Activated naive CD4-positive, alpha-beta T cell treated with anti-CD3 and anti-CD28 coated beads, Interleukin-2, amount 50 U/mL, for 72 hours (primary cell): Measurements from ENCODE around the gene GPC6. TPM values are rescaled to one million over a fixed set of nuclear protein-coding genes. Genes with fewer than 3 reads are reported as not detected.
A peak's percentile ranks its signal among the peaks of the same experiment; 100 is the strongest.
"Not testable (repeated sequence)": the region's sequence is repeated elsewhere in the genome, so short reads cannot be mapped to it uniquely, and the experiment has no call there.

Experiments used
- ATAC-seq, 2 donors: fragments of 150-1000 bp; cut with Tn5 transposase; 2 replicates each; pipeline ENCODE4 v1.10.0; 2021; ENCODE audit warnings: mild to moderate bottlenecking in 2 of 2, moderate library complexity in 2 of 2
- DNase-seq, 2 donors: peaks; one replicate each; pipeline ENCODE4 v3.0.0; 2021 to 2022; ENCODE audit warnings: low spot score in 2 of 2
- H3K27ac Mint-ChIP-seq, 2 donors: one replicate each; pipeline ENCODE4 v1.8.0; 2022; ENCODE audit warnings: mild to moderate bottlenecking in 2 of 2, mixed read lengths in 2 of 2
- H3K36me3 Mint-ChIP-seq, 2 donors: one replicate each; pipeline ENCODE4 v1.8.0; 2022; ENCODE audit warnings: mixed read lengths in 2 of 2
- H3K9me3 Mint-ChIP-seq, 2 donors: one replicate each; pipeline ENCODE4 v1.8.0; 2022; ENCODE audit warnings: mixed read lengths in 2 of 2
- total RNA-seq, 2 donors: library from RNA; stranded (reverse); gene quantifications; one replicate each; pipeline ENCODE4 v1.2.3, GENCODE V29; 2022

Gene GPC6
- total RNA-seq, 2 donors from 2014 or later, result not detected

DNA sequence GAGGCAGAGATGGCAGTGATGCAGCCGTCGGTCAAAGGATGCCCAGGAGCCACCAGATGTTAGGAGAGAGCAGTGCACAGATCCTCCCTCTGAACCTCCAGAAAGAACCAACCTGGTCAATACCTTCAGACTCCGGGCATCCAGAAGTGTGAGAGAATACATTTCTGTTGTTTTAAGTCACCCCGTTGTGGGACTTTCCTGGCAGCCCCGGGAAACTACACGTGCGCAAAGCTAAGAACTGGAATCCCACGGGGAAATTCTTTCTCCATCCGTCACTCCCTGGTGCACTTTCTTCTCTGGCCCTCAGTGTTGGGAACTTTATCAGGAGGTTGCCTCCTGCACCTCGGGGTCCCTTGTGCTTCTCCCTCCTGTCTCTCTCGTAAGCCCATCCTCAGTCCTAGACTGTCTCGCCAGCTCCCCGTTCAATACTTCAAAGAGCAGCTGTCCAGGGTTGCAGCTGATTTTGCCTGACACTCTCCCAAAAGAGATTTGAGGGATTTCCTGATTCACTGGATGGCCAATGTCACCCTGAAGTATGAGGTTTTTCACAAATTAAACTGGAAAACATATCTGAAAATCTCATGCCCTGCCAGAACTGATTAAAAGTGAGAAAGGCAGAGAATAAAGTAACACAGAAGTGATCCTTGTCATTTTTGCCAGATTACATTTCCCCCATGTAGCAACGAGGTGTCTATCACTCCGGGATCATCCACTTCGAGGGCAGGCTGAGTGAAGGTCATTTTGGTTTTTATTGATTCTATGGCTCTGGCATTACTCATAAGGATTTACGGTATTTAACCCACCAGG is 1116.0 kb downstream of the GPC6 start:
- ATAC-seq, result no peak
- no peak overlapping the region for H3K27ac Mint-ChIP-seq
- no peak for DNase-seq
- H3K36me3 Mint-ChIP-seq, result no peaks in the 10 kb centered on the region
- H3K9me3 Mint-ChIP-seq, result no peaks in the 10 kb centered on the region

DNA sequence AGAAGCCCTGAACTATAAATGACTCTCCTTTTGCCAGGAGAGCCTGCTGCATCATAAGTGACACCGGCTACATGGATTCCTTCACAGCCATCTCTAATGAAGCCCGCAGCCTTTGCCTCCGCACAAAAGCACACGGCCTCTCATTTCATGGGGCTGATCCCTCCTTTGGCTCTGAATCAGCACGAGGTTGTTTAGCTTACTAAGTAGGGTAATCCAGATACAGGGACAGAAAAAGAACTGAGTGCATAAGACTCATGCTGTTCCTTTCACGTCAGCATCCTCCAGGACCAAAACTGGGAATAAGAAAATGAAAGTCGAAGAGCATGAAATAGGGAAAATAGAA is 1116.6 kb downstream of the GPC6 start:
- no peaks in the 10 kb centered on the region for H3K9me3 Mint-ChIP-seq
- H3K27ac Mint-ChIP-seq, result no peak overlapping the region
- ATAC-seq (no peak), DNase-seq (no peak)
- no peaks in the 10 kb centered on the region for H3K36me3 Mint-ChIP-seq

DNA sequence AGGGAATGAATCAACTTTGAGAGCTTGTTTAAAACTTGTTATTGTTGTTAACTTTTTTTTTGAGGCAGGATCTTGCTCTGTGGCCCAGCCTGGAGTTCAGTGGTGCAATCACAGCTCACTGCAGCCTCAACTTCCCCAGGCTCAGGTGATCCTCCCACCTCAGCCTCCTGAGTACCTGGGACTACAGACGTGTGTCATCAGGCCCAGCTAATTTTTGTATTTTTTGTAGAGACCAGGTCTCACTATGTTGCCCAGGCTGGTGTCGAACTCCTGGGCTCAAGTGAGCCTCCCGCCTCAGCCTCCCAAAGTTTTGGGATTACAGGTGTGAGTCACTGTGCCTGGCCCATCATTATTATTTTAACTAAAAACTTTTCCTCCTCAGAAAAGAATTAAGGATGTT is 1117.1 kb downstream of the GPC6 start:
- not testable (repeated sequence) for DNase-seq, H3K36me3 Mint-ChIP-seq, H3K9me3 Mint-ChIP-seq, H3K27ac Mint-ChIP-seq, ATAC-seq

DNA sequence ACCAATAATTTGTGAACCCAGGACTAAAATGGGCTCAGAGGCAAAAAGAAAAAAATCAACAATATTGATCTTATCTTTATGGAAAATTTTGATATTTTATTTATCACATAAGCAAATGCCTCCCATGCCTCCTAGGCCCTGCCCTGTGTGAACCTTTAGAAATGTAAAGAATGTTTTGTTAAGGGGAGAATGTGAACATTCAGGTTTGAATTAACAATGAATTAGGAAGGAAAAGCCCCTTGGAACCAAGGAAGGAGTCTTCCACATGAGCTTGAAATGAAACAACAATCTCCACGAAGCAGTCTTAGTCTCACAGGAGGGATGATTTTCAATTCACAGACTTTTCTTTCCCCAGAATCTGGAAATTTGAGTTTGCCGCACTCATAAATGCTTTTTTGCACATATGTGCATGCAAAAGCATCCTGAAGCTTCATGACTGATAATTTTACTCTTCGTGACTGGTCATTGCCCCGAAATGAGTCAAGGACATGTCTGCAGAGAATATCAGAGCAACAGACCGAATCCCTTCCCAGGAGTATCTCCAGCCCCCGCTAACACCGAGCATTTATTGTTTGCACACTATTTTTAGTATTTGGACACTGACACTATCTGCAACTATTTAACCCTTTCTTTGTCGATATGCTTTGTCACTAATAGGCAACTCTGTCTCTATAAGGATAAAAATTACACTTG is 1117.7 kb downstream of the GPC6 start:
- no peaks in the 10 kb centered on the region for H3K9me3 Mint-ChIP-seq
- H3K36me3 Mint-ChIP-seq, result no peaks in the 10 kb centered on the region
- ATAC-seq (no peak), DNase-seq (no peak)
- no peak overlapping the region for H3K27ac Mint-ChIP-seq

DNA sequence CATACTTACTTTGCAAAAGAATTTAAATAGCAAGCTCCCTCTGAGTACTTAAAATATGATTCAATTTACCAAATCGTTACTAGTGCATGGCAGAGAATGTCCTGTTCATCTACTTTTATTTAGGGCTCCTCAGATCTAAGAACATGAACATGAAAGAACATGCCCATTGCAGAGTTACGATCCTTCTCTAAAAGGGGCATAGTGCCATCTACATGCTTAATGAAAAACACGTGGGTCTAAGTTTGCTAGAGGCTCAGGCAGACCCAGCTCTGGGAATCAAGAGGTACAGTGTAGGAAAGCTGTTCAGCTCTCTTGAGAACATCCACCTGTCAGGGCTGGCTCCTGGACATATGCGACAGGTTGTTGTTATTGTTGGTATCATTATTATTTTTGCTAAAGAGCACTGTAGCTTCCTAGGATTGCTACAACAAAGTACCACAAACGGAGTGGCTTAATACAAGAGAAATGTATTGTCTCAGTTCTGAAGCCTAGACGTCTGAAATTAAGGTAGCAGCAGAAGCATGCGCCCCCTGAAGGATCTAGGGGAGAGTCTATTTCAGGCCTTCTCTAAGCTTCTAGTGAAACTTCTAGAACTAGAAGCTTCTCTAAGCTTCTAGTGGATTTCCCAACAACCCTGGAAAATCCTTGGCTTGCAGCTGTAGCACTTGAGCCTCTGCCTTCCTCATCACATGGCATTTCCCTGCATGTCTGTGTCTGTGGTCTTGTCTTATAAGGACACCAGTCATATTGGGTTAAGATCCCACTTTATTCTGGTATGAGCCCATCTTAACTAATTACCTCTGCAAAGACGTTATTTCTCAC is 1119.0 kb downstream of the GPC6 start:
- peak overlapping the region in 1 of 2 donors; percentile 23 for H3K27ac Mint-ChIP-seq
- no peaks in the 10 kb centered on the region for H3K9me3 Mint-ChIP-seq
- no peak for DNase-seq
- ATAC-seq, result peak in 1 of 2 donors; percentile 26
- no peaks in the 10 kb centered on the region for H3K36me3 Mint-ChIP-seq

DNA sequence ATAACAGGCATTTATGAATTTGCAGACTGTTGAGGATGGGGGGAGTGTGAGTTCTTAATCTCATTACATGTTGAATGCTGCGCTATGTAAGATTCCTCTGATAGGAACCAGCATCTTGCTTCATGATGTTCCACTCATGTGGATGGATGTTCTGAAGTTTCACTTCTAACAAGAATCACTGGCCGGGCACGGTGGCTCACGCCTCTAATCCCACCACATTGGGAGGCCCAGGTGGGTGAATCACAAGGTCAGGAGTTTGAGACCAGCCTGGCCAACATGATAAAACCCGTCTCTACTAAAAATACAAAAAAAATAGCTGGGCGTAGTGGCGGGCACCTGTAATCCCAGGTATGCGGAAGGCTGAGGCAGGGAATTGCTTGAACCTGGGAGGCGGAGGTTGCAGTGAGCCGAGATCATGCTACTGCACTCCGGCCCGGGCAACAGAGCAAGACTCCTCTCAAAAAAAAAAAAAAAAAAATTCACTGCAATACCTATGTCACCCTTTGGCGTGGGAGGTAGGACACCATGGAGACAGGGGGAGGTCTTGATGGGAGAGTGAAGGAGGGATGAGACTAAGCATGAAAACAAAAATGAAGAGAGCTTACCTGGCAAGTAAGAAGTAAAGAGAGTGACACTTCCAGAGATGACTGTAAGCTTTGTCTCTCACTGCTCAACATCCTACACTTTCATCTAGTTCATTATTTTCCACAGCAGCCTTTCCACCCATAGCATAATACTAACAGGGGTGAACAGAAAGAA is 1119.8 kb downstream of the GPC6 start:
- H3K36me3 Mint-ChIP-seq, result no peaks in the 10 kb centered on the region
- no peak for DNase-seq
- H3K9me3 Mint-ChIP-seq, result no peaks in the 10 kb centered on the region
- ATAC-seq, result peak; percentile 46 to 81
- H3K27ac Mint-ChIP-seq, result peak overlapping the region in 1 of 2 donors; percentile 32

DNA sequence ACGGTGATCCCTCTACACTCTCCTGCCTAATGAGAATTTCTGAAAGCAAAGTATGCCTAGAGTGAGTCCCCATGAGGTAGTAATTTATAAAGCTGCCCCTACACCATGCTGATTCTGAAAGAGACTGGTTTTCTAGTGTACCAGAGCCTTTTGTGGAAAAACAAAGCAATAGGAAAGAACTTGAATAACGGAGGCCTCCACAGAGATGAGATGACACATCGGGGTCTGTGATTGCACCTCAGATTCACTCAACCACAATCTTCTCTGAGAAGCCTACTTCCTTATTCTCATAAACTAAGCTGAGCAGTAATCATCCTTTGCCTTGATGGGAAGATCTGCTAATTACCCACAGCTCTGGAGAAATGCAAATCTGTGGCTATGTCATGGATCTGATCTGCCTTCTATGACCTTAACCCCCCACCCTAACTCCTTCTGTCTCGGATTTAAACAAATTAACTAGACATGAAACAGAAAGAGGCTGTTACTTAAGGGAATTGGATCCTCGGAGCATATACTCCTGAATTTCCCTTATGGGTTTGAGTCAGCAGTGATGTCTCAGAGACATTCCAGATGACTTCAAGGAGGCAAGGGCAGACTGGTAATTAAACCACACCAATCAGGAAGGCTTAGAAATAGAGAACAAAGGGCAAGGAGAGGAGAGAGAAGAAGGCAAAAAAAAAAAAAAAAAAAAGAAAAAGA is 1124.8 kb downstream of the GPC6 start:
- Mint-ChIP-seq H3K36me3 (no peaks in the 10 kb centered on the region), H3K9me3 (no peaks in the 10 kb centered on the region), H3K27ac (peak overlapping the region in 1 of 2 donors; percentile 28)
- ATAC-seq, result peak; percentile 74 to 79
- DNase-seq, result no peak

DNA sequence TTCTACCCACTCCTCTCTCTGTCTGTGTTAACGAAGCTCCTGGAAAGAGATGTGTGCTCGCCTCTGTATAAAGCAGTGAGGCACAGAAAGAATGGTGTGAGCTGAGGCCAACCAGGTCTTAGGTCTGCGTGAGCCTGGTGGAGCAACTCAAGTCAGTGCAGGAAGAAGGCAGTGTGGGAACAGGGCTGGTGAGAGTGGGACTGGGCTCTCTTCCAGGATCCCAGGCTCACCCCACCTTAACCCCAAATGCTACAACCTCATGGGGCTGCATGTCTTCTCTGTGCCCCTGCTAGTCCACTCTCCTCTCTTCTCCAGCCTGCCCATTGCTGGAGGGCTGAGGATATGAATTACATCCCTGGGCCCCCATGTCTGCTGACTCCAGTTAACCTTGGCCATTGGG is 1125.5 kb downstream of the GPC6 start:
- ATAC-seq, result peak; percentile 14 to 27
- Mint-ChIP-seq H3K36me3 (no peaks in the 10 kb centered on the region), H3K27ac (peak overlapping the region in 1 of 2 donors; percentile 28), H3K9me3 (no peaks in the 10 kb centered on the region)
- DNase-seq, result no peak

DNA sequence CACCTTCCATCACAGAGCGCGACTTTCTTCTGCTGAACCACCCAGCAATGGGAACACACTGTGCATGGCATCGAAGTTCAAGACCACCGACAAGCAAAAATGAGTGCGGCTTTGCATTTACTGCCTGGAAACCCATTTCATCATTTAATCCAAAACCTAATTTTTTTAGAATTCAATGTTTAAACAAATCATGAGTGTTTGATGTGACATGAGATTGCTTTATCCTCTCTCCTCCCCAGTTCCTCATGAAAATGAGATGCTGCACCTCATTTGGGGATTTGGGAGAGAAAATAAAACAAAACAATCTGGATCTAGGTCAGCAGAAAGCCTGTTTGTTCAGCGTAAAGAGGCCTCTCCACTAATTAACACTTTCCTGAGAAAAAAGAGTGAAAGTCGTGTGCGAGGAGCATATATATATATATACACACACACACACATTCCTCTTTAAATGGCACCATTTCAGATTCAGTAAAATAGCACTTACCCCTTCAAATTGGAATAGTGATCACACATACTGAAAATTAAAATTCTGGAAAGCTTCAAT is 1126.6 kb downstream of the GPC6 start:
- DNase-seq, result no peak
- peaks cover 0 to 6% of the 10 kb centered on the region in 2 donors for H3K9me3 Mint-ChIP-seq
- no peak overlapping the region for H3K27ac Mint-ChIP-seq
- no peak for ATAC-seq
- no peaks in the 10 kb centered on the region for H3K36me3 Mint-ChIP-seq

DNA sequence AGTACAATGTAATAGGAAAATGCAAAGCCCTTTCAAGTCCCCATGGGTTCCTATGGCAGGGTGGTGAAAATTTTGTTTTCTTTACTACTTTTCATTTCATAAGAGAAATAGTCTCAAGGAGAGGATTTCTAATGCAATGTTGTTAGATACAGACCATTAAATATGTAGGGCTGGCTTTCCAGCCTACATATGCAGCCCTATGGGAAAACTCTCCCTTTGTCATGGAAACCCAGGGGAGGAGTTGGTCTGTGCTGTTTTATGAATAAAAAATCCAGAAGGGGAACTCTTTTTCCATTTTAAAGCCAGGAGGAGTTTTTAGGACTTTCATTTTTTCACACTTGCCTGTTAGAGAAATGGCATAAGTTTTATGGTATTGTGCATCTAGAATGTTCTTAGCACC is 1133.3 kb downstream of the GPC6 start:
- H3K27ac Mint-ChIP-seq, result no peak overlapping the region
- H3K36me3 Mint-ChIP-seq, result no peaks in the 10 kb centered on the region
- DNase-seq, result no peak
- H3K9me3 Mint-ChIP-seq, result peaks cover 0 to 6% of the 10 kb centered on the region in 2 donors
- ATAC-seq, result no peak

DNA sequence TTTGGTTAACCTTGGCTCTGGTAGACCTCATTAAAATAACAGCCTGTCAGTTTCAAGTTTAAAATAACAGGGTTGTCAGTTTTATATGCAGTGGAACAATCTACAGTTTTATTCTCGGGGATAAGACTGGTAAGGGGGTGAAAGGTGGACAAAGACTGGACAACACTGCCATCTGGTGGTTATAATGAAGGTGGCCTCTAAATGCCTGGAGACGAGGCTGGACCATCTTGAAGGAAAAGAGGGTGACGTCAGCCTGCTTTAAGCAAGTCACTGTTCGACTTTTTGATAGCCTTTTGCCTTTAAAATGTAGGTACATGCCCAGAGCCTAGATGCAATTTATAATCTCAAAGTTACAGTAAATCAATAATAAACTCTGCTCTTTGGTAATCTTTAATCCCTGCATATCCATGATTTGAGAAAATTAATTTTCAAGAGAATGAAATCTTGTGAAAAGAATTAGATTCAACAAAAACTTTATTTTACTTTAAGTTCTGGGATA is 1135.9 kb downstream of the GPC6 start:
- ATAC-seq (peak; percentile 98 to 99), DNase-seq (peak in 1 of 2 donors; percentile 61)
- H3K36me3 Mint-ChIP-seq, result no peaks in the 10 kb centered on the region
- H3K27ac Mint-ChIP-seq, result no peak overlapping the region
- H3K9me3 Mint-ChIP-seq, result peaks cover 0 to 3% of the 10 kb centered on the region in 2 donors

DNA sequence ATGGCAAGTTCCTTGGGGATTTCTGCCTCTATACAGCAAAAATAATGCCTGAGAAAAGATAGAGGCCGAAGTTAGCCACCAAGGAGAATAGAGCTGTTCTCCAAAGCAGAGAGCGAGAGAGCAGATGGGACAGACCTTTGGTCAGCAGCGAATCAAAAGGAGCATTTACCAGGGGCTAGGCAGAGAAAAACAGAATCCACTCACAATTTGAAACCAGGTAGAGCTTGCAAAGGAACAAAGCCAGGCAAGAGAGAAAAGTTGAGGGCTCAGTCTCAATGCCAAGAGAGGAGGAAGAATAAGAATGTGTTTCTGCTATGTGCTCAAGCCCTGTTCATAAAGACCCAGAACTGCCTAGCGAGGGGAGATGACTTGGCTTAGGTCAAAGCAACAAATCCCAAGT is 1140.1 kb downstream of the GPC6 start:
- DNase-seq, result no peak
- no peaks in the 10 kb centered on the region for H3K36me3 Mint-ChIP-seq
- H3K9me3 Mint-ChIP-seq, result no peaks in the 10 kb centered on the region
- ATAC-seq, result no peak
- no peak overlapping the region for H3K27ac Mint-ChIP-seq

DNA sequence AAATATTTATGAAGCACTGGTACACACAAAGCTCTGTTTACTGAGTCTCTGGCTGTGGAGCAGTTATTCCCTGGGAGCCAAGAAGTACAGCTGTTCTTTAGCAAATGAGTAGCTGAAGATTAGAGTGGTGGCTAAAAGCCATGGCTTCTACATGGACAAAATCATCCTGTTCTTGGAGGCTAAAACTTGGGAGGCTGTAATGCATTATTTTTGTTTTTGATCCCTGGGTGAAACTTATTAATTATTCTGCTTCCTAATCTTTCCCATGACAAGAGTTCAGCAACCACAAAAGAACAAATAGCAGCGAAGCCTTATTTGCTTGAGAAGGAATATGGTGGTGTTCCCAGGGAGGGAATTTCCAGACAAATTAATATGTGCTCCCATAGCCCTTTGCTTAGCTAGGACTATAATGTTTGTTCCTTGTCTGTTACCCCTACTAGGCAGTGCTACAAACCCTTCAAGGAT is 1143.4 kb downstream of the GPC6 start:
- ATAC-seq, result no peak
- Mint-ChIP-seq H3K36me3 (no peaks in the 10 kb centered on the region), H3K9me3 (peaks cover 0 to 5% of the 10 kb centered on the region in 2 donors), H3K27ac (no peak overlapping the region)
- no peak for DNase-seq

DNA sequence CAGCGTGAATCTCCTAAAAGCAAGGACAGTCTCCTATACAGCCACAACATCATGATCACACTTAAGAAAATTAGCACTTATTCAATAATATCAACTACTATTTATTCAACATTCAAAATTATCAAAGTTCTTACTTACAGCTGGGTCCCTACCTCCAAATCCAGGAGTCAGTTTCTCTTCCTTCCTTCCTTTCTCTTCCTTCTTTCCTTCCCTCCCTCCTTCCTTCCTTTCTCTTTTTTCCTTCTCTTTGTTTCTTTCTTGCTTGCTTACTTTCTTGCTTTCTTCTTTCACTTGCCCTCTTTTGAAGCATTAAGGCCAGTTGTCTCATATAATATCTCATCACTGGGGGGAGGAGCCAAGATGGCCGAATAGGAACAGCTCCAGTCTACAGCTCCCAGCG is 1145.2 kb downstream of the GPC6 start:
- ATAC-seq (no peak), DNase-seq (no peak)
- H3K27ac Mint-ChIP-seq, result no peak overlapping the region
- peaks cover 0 to 5% of the 10 kb centered on the region in 2 donors for H3K9me3 Mint-ChIP-seq
- no peaks in the 10 kb centered on the region for H3K36me3 Mint-ChIP-seq

DNA sequence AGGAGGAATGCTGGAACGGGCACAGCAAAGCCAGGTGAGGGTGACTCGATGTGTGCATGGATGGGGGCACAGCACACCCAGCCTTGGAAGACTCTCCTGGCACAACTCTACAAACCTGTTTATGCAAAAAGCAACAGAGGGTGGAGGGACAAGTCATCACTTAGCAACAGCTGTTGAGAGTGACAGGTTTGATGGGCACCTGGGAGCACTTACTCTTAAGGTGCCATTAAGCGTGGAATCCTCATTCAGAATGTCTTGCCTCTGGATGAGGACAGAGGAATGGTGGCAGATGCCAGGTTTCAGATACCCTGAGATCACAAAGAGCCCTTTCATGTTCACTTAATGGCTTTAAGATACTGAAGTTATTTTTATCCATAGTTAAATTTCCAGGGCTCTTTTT is 1155.9 kb downstream of the GPC6 start:
- no peaks in the 10 kb centered on the region for H3K9me3 Mint-ChIP-seq
- DNase-seq (no peak), ATAC-seq (no peak)
- no peaks in the 10 kb centered on the region for H3K36me3 Mint-ChIP-seq
- no peak overlapping the region for H3K27ac Mint-ChIP-seq
